Caco-2 (cell line): ENCODE data around the gene SLC24A4. TPM values are rescaled to one million over a fixed set of nuclear protein-coding genes. Genes with fewer than 3 reads are reported as not detected.

Experiments used
- BruUV-seq: library from RNA; stranded (reverse); fragments of 400-500 nt; replicated peaks from 2 replicates; lab custom pipeline; 2021; lab: Mats Ljungman, UMichigan
- CTCF ChIA-PET: fragments of 300-600 bp; sonication (Branson Sonifier 250); formaldehyde crosslinking; loops from one replicate; lab custom pipeline; 2022; ENCODE audit warnings: antibody characterized with exemption; lab: Charles Lee
- POLR2A ChIA-PET: fragments of 300-600 bp; sonication (Branson Sonifier 250); formaldehyde crosslinking; loops from one replicate; lab custom pipeline; 2022; ENCODE audit warnings: antibody characterized with exemption; lab: Charles Lee
- DNase-seq, 2 experiments: peaks; one replicate each; pipeline versions ENCODE4 v3.0.0 to v3.0.0-alpha.2; 2020 to 2022
- H3K27me3 ChIP-seq: replicated peaks from 2 replicates; pipeline ENCODE4 v1.6.0; 2011; ENCODE audit warnings: low read length; ENCODE audit not compliant: control insufficient read depth, insufficient read depth
- H3K36me3 ChIP-seq: 2 replicates; pipeline ENCODE4 v1.5.1; 2011; ENCODE audit warnings: low read length; ENCODE audit not compliant: control insufficient read depth, insufficient read depth
- H3K4me1 ChIP-seq: fragments of 250-450 bp; sonication (Bioruptor Pico); 2 replicates; pipeline ENCODE4 v1.5.1; 2020; ENCODE audit warnings: mild to moderate bottlenecking
- H3K4me3 ChIP-seq: 2 replicates; pipeline ENCODE4 v1.5.1; 2011; ENCODE audit warnings: low read depth, mild to moderate bottlenecking, control low read depth, low read length
- H3K9me3 ChIP-seq: fragments of 250-450 bp; sonication (Bioruptor Pico); 2 replicates; pipeline ENCODE4 v1.5.1; 2020; ENCODE audit warnings: mild to moderate bottlenecking, moderate library complexity
- H3K27ac Mint-ChIP-seq: one replicate; pipeline ENCODE4 v1.8.0; 2022; ENCODE audit warnings: mixed read lengths; ENCODE audit not compliant: unreplicated experiment
- H3K27me3 Mint-ChIP-seq: one replicate; pipeline ENCODE4 v1.8.0; 2022; ENCODE audit warnings: mixed read lengths; ENCODE audit not compliant: insufficient read depth, unreplicated experiment
- H3K36me3 Mint-ChIP-seq: one replicate; pipeline ENCODE4 v1.8.0; 2022; ENCODE audit warnings: mild to moderate bottlenecking, mixed read lengths; ENCODE audit not compliant: insufficient read depth, unreplicated experiment
- H3K4me1 Mint-ChIP-seq: one replicate; pipeline ENCODE4 v1.8.0; 2022; ENCODE audit warnings: low read depth, mixed read lengths; ENCODE audit not compliant: unreplicated experiment
- H3K4me3 Mint-ChIP-seq: one replicate; pipeline ENCODE4 v1.8.0; 2022; ENCODE audit warnings: mild to moderate bottlenecking, moderate library complexity, mixed read lengths; ENCODE audit not compliant: unreplicated experiment
- H3K9me3 Mint-ChIP-seq: one replicate; pipeline ENCODE4 v1.8.0; 2022; ENCODE audit warnings: mixed read lengths; ENCODE audit not compliant: unreplicated experiment
- intact Hi-C: fragments of 100-400 bp; cut with micrococcal nuclease; formaldehyde crosslinking; loops from one replicate; pipeline ENCODE4 v1.10.0; 2022; ENCODE audit not compliant: unreplicated experiment
- total RNA-seq: library from RNA; stranded (reverse); gene quantifications from 2 replicates; pipeline ENCODE4 v1.2.3, GENCODE V29; 2022
- TF ChIP-seq, protein P1 (sequence below), 2 experiments: fragments of 200-600 bp in 1 of 2; IDR thresholded peaks; 1 replicate in 1 of 2; 2 replicates in 1 of 2; pipeline versions ENCODE4 v1.5.1 to v1.8.0; 2011 to 2022; ENCODE audit warnings: antibody characterized with exemption in 1 of 2, control low read depth in 1 of 2, inconsistent platforms in 1 of 2, low read depth in 1 of 2, low read length in 1 of 2, mild to moderate bottlenecking in 1 of 2, moderate library complexity in 1 of 2; ENCODE audit not compliant: insufficient read depth in 1 of 2, severe bottlenecking in 1 of 2, unreplicated experiment in 1 of 2

SLC24A4 gene
- total RNA-seq, 1 experiment from 2014 or later: not detected

DNA sequence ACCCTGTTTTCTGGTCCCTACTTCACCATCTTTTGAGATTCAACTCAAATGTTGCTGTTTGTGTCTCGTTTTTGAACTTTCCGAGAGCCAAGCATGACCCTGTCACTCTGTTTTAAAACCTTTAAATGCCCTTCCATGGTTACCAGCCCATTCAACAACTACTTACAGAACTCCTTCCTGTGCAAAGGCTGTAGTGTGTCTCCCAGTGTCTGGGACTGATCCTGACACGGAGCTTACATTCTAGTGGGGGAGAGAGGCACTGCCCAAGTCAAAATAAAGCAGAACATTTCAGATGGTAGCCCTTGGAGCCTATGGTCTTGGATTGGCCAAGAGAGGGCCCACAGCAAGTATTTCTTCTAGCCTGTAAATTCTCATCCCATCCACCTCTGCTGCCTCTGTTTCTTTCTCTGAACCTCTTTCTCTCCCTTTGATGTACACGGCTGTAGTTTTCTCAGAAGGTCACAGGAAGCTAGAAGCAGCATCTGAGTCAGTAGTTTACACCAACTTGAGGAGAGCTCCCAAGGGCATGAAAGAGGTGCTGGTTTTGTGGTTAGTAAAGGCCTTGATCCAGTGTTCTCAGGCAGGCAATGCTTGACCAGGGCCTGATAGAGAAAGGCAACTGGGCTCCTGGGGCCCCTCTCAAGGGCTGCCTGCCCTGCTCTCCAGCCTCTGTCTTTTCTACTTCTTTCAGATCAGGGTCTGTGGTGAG is 42.3 kb upstream of the SLC24A4 start:
- Mint-ChIP-seq H3K4me3 (no peak overlapping the region), H3K36me3 (no peaks in the 10 kb centered on the region), H3K27me3 (peaks cover 8% of the 10 kb centered on the region), H3K27ac (no peak overlapping the region), H3K4me1 (no peaks in the 10 kb centered on the region), H3K9me3 (no peaks in the 10 kb centered on the region)
- BruUV-seq: no TSS peak
- TF ChIP-seq, protein P1, sequence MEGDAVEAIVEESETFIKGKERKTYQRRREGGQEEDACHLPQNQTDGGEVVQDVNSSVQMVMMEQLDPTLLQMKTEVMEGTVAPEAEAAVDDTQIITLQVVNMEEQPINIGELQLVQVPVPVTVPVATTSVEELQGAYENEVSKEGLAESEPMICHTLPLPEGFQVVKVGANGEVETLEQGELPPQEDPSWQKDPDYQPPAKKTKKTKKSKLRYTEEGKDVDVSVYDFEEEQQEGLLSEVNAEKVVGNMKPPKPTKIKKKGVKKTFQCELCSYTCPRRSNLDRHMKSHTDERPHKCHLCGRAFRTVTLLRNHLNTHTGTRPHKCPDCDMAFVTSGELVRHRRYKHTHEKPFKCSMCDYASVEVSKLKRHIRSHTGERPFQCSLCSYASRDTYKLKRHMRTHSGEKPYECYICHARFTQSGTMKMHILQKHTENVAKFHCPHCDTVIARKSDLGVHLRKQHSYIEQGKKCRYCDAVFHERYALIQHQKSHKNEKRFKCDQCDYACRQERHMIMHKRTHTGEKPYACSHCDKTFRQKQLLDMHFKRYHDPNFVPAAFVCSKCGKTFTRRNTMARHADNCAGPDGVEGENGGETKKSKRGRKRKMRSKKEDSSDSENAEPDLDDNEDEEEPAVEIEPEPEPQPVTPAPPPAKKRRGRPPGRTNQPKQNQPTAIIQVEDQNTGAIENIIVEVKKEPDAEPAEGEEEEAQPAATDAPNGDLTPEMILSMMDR (IDR thresholded peaks at IDR 0.05; ENCODE audit: insufficient read depth in 1 of 2, low read depth in 1 of 2, low read length in 1 of 2, severe bottlenecking in 1 of 2, unreplicated experiment in 1 of 2): no peak
- Histone ChIP-seq H3K27me3 (no peaks in the 10 kb centered on the region; the same call in 1 of the 2 replicates), H3K36me3 (no peaks in the 10 kb centered on the region), H3K4me3 (no peak overlapping the region), H3K4me1 (no peaks in the 10 kb centered on the region), H3K9me3 (no peaks in the 10 kb centered on the region)
- no peak for DNase-seq
- intact Hi-C loops: no loop called here
- ChIA-PET CTCF (no interaction called here), POLR2A (no interaction called here)

DNA sequence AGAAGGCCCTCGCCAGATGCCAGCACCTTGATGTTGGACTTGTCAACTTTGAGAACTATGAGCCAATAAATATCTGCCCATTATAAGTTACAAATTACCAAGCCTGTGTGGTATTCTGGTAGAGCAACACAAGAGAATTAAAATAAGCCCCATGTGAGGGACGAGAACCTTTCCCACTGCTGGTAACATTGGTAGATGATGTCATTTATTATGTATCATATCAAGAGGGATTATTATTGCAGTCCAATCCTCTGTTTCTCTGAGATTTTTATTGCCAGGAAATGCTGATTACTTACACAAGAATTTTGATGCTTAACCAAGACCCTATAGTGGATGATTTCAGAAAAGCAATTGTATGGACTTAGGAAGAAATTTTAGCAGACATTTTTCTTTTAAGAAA is 40.3 kb upstream of the SLC24A4 start:
- H3K36me3 Mint-ChIP-seq: no peaks in the 10 kb centered on the region
- H3K4me3 Mint-ChIP-seq: no peak overlapping the region
- H3K4me3 ChIP-seq: no peak overlapping the region
- H3K27me3 Mint-ChIP-seq: peaks cover 11% of the 10 kb centered on the region
- no peaks in the 10 kb centered on the region for H3K27me3 ChIP-seq
- BruUV-seq: no TSS peak
- no peaks in the 10 kb centered on the region for H3K4me1 Mint-ChIP-seq
- H3K4me1 ChIP-seq: no peaks in the 10 kb centered on the region
- no peak overlapping the region for H3K27ac Mint-ChIP-seq
- POLR2A ChIA-PET: no interaction called here
- H3K9me3 Mint-ChIP-seq: no peaks in the 10 kb centered on the region
- TF ChIP-seq, protein P1 (IDR thresholded peaks at IDR 0.05; ENCODE audit: insufficient read depth in 1 of 2, low read depth in 1 of 2, low read length in 1 of 2, severe bottlenecking in 1 of 2, unreplicated experiment in 1 of 2): no peak
- intact Hi-C loops: no loop called here
- CTCF ChIA-PET: no interaction called here
- H3K36me3 ChIP-seq: no peaks in the 10 kb centered on the region
- no peak for DNase-seq
- H3K9me3 ChIP-seq: no peaks in the 10 kb centered on the region

DNA sequence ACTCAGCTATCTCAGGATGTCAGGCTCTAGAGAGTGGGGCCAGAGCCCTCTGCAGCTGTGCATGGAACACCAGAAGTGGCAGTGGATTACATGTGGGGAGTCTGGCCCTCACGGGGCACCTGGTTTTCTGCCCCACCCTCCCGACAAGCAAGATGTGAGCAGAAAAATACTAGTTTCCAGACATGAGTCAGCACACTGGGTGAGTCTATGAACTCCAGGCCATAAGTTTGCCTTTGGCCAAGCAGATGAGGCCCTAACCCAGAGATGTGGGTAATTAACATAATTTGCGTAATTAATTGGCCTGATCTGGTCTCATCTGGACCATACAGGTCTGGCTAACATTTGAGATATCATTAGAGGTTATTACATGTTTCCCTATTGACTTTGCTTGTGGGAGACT is 37.7 kb upstream of the SLC24A4 start:
- POLR2A ChIA-PET: no interaction called here
- Histone ChIP-seq H3K27me3 (no peaks in the 10 kb centered on the region), H3K4me1 (no peaks in the 10 kb centered on the region), H3K9me3 (no peaks in the 10 kb centered on the region), H3K4me3 (no peak overlapping the region), H3K36me3 (no peaks in the 10 kb centered on the region)
- H3K36me3 Mint-ChIP-seq: no peaks in the 10 kb centered on the region
- no TSS peak for BruUV-seq
- H3K9me3 Mint-ChIP-seq: no peaks in the 10 kb centered on the region
- H3K27ac Mint-ChIP-seq: no peak overlapping the region
- DNase-seq: no peak
- CTCF ChIA-PET: no interaction called here
- H3K4me3 Mint-ChIP-seq: no peak overlapping the region
- TF ChIP-seq, protein P1 (IDR thresholded peaks at IDR 0.05; ENCODE audit: insufficient read depth in 1 of 2, low read depth in 1 of 2, low read length in 1 of 2, severe bottlenecking in 1 of 2, unreplicated experiment in 1 of 2): no peak
- H3K4me1 Mint-ChIP-seq: no peaks in the 10 kb centered on the region
- intact Hi-C loops: no loop called here
- H3K27me3 Mint-ChIP-seq: peaks cover 10% of the 10 kb centered on the region
